Kidney epithelial cell (primary cell): ENCODE measurements around the gene SPSB3. TPM values are rescaled to one million over a fixed set of nuclear protein-coding genes. Genes with fewer than 3 reads are reported as not detected.

Experiments
- DNase-seq: peaks from one replicate; pipeline ENCODE4 v3.0.0-alpha.2; 2010; ENCODE audit warnings: low read depth
- H3K27me3 ChIP-seq: 2 replicates; pipeline ENCODE4 v1.6.0; 2011; ENCODE audit warnings: low read length; ENCODE audit not compliant: control insufficient read depth, insufficient read depth
- H3K36me3 ChIP-seq: 2 replicates; pipeline ENCODE4 v1.5.1; 2011; ENCODE audit warnings: low read length; ENCODE audit not compliant: control insufficient read depth, insufficient read depth
- H3K4me3 ChIP-seq: 2 replicates; pipeline ENCODE4 v1.5.1; 2011; ENCODE audit warnings: low read depth, mild to moderate bottlenecking, control low read depth, low read length
- total RNA-seq: library from RNA; depleted of rRNA; stranded (reverse); fragments of >200 nt; gene quantifications from 2 replicates; pipeline ENCODE4 v1.2.3, GENCODE V29; 2015
- TF ChIP-seq, protein P1 (sequence below): IDR thresholded peaks from 2 replicates; pipeline ENCODE4 v1.5.1; 2011; ENCODE audit warnings: mild to moderate bottlenecking, moderate library complexity, low read length, control low read depth, inconsistent platforms; ENCODE audit not compliant: insufficient read depth, poor library complexity, severe bottlenecking

SPSB3 gene
- total RNA-seq, 1 donor from 2014 or later = 60.6 TPM

DNA sequence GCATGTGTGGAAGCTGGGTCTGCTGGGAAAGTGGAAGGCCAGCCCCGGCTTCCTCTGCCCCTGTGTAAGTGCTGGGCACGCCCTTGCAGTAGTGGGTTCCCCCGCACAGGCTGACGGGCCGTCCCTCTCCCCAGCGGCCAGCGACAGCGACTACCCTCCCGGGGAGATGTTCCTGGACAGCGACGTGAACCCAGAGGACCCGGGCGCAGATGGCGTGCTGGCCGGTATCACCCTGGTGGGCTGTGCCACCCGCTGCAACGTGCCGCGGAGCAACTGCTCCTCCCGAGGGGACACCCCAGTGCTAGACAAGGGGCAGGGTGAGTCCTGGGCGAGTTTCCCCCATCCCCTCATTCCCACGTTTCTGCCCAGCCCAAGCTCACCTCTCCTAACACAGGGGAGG, 16.5 kb downstream of the SPSB3 start:
- no peak for DNase-seq
- TF ChIP-seq, protein P1, sequence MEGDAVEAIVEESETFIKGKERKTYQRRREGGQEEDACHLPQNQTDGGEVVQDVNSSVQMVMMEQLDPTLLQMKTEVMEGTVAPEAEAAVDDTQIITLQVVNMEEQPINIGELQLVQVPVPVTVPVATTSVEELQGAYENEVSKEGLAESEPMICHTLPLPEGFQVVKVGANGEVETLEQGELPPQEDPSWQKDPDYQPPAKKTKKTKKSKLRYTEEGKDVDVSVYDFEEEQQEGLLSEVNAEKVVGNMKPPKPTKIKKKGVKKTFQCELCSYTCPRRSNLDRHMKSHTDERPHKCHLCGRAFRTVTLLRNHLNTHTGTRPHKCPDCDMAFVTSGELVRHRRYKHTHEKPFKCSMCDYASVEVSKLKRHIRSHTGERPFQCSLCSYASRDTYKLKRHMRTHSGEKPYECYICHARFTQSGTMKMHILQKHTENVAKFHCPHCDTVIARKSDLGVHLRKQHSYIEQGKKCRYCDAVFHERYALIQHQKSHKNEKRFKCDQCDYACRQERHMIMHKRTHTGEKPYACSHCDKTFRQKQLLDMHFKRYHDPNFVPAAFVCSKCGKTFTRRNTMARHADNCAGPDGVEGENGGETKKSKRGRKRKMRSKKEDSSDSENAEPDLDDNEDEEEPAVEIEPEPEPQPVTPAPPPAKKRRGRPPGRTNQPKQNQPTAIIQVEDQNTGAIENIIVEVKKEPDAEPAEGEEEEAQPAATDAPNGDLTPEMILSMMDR = no peak
- no peak overlapping the region for H3K4me3 ChIP-seq
- peaks cover 2% of the 10 kb centered on the region for H3K36me3 ChIP-seq
- H3K27me3 ChIP-seq = no peaks in the 10 kb centered on the region

DNA sequence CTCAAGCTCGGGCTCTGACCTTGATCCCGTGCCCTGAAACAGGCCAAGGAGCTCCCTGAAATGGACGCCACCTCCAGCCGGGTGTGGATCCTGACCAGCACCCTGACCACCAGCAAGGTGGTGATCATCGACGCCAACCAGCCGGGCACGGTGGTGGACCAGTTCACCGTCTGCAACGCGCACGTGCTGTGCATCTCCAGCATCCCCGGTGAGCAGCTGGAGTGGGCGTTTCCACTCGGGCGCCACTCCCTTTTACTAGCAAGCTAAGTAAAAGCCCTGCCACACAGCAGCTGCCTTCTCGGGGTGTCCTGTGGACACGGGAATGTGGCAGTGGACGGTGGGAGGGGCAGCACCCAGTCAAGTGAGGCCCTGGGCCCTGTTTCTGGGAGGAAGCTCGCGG, 17.4 kb downstream of the SPSB3 start:
- Histone ChIP-seq H3K27me3 (no peaks in the 10 kb centered on the region), H3K36me3 (peaks cover 2% of the 10 kb centered on the region), H3K4me3 (no peak overlapping the region)
- TF ChIP-seq, protein P1 = no peak
- no peak for DNase-seq

DNA sequence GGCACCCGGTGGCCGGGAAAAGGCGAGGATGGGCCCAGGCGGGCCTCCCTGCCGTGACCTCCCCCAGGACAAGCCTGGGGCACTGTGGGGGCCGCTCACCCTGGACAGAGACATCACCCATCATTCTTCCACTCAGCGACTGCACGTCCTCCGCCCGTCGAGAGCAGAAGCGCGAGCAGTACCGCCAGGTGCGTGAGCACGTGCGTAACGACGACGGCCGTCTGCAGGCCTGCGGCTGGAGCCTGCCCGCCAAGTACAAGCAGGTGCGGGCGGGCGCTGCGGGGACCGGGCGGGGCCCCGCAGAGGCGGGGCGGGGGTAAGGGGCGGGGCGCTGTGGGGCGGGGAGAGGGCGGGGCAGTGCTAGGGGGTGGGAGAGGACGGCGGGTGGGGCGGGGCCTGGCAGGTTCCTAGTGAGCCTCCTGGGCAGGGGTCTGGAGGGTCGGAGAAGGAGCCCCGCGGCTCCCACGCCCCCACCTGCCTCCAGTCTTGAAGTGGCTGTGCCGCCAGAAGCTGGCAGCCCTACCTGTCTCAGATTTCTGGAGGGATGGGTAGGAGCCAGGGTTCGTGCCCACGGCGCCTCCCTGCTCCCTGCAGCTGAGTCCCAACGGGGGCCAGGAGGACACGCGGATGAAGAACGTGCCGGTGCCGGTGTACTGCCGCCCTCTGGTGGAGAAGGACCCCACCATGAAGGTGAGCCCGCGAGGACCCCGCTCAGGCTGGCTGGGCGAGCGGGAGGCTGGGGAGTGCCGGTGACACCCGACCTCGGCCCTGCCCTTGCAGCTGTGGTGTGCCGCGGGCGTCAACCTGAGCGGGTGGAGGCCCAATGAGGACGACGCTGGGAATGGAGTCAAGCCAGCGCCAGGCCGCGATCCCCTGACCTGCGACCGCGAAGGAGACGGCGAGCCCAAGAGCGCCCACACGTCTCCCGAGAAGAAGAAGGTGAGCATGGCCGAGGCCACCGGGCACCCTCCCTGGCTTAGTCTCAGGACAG, 18.6 kb downstream of the SPSB3 start:
- H3K36me3 ChIP-seq = peaks cover 2% of the 10 kb centered on the region
- H3K27me3 ChIP-seq = no peaks in the 10 kb centered on the region
- no peak for DNase-seq
- no peak overlapping the region for H3K4me3 ChIP-seq
- TF ChIP-seq, protein P1 = peak; percentile 75

DNA sequence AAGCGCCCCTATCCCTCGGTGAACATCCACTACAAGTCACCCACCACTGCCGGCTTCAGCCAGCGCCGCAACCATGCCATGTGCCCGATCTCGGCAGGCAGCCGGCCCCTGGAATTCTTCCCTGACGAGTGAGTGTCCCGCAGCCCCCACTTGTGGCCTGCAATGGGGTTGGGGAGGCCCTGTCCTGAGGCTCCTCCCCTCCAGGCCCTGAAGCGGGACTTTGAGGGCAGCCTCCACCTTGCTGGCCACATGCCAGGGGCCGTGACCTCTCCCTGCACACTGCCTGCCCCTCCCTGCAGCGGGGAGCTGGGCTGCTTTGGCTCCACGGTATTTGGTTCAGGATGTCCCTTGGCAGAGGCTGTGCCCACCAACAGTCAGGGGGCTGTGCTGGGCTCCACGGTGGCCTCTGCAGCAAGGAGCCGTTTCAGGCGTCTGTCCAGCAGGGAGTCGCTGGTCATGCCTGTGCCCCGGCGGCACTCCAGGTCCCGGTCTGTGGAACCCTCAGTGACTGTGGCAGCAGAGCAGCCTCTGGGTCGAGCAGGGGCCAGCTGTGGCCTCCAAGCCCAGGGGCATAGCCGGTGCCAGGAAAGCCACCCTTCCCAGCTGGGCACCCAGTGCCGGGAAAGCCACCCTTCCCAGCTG, 19.4 kb downstream of the SPSB3 start:
- Histone ChIP-seq H3K4me3 (no peak overlapping the region), H3K36me3 (peaks cover 2% of the 10 kb centered on the region), H3K27me3 (no peaks in the 10 kb centered on the region)
- TF ChIP-seq, protein P1 = no peak
- DNase-seq = no peak

DNA sequence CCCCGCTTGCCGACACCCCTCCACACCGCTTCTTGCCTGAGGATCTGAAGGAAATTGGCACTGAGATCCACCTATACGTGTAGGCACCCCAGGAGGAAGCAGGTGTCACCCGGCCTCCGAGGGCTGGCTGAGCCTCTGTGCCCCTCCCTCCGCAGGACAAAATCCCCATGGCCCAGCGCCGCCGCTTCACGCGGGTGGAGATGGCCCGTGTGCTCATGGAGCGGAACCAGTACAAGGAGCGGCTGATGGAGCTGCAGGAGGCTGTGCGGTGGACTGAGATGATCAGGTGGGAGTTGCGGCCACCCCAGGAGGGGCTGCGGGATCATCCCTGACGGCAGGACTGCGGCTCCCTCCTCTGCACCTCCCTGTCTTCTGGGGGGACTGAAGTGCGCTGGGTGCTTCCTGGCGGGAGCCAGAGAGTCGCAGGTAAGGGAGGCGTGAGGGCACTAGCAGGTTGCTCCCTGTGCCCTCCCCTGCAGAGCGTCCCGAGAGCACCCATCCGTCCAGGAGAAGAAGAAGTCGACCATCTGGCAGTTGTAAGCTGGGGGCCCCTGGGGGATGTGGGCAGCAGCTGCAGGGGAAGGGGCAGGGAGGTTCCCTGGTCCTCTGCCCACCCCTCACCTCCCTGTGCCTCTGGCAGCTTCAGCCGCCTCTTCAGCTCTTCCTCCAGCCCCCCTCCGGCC, 20.0 kb downstream of the SPSB3 start:
- TF ChIP-seq, protein P1 = no peak
- H3K4me3 ChIP-seq = no peak overlapping the region
- H3K27me3 ChIP-seq = no peaks in the 10 kb centered on the region
- no peaks in the 10 kb centered on the region for H3K36me3 ChIP-seq
- no peak for DNase-seq
